K562 (cell line): ENCODE data around the gene RESP18. TPM values are rescaled to one million over a fixed set of nuclear protein-coding genes. Genes with fewer than 3 reads are reported as not detected.

Experiments used
- ADNP ChIP-seq: fragments of 200-800 bp; sonication (Bioruptor generic); IDR thresholded peaks from 2 replicates; pipeline ENCODE4 v1.6.1; 2016; ENCODE audit warnings: missing genetic modification characterization, missing compliant biosample characterization
- CXXC5 ChIP-seq: fragments of 250-450 bp; sonication (Bioruptor Pico); IDR thresholded peaks from 2 replicates; pipeline ENCODE4 v1.8.0; 2022; ENCODE audit warnings: inconsistent platforms, mild to moderate bottlenecking, moderate library complexity
- MAZ ChIP-seq, 2 experiments: fragments of 450-650 bp in 1 of 2; sonication (generic) in 1 of 2; formaldehyde crosslinking; IDR thresholded peaks in 1 of 2; conservative IDR thresholded peaks in 1 of 2; 2 replicates each; pipeline versions ENCODE4 v1.4.0 to v1.5.0; 2020; ENCODE audit warnings: mild to moderate bottlenecking in 1 of 2, missing genetic modification reagents in 1 of 2
- MBD2 ChIP-seq: sonication (generic); IDR thresholded peaks from 2 replicates; pipeline ENCODE4 v1.6.1; 2016; ENCODE audit warnings: low read depth, borderline replicate concordance
- NFRKB ChIP-seq: fragments of 450-650 bp; IDR thresholded peaks from 2 replicates; pipeline ENCODE4 v1.6.1; 2016; ENCODE audit warnings: low read depth
- TBP ChIP-seq: optimal IDR thresholded peaks from 2 replicates; pipeline ENCODE3; 2011; ENCODE audit warnings: low read depth, low read length, improper control_type of control experiment
- TRIM24 ChIP-seq, 2 experiments: fragments of 450-650 bp; IDR thresholded peaks; 2 replicates each; pipeline ENCODE4 v1.6.1; 2016
- ZNF507 ChIP-seq: conservative IDR thresholded peaks from 2 replicates; pipeline ENCODE4 v1.6.1; 2017; ENCODE audit warnings: missing genetic modification characterization, missing compliant biosample characterization
- polyA plus RNA-seq, 8 experiments: library from polyadenylated mRNA; depleted of rRNA in 4 of 8; stranded (reverse) in 5 of 8; unstranded in 3 of 8; fragments of >200 nt; fragmentation: Nextera tagmentation in 2 of 8; fragmentation: Illumina TruSeq in 1 of 8; extraction: Ambion mirVana in 2 of 8; extraction: Trizol in 1 of 8; gene quantifications; 2 replicates each; pipeline versions ENCODE4 v1.2.1 to v1.2.3, GENCODE V29; 2011 to 2014; ENCODE audit warnings: inconsistent platforms in 1 of 8, missing spikeins in 1 of 8
- total RNA-seq, 7 experiments: library from RNA; depleted of rRNA in 6 of 7; stranded (reverse); fragments of >200 nt in 6 of 7; fragmentation: Illumina TruSeq in 2 of 7; extraction: Trizol in 2 of 7; gene quantifications; 2 replicates each; pipeline versions ENCODE4 v1.2.1 to v1.2.3, GENCODE V29; 2011 to 2021; ENCODE audit warnings: low replicate concordance in 1 of 7
- TF ChIP-seq, protein P1 (sequence below): sonication (generic); formaldehyde crosslinking; IDR thresholded peaks from 2 replicates; pipeline ENCODE4 v1.8.0; 2023; ENCODE audit warnings: mild to moderate bottlenecking, missing genetic modification reagents
- TF ChIP-seq, protein P2 (sequence below): fragments of 450-650 bp; IDR thresholded peaks from 2 replicates; pipeline ENCODE4 v1.6.1; 2016; ENCODE audit warnings: low read depth, mild to moderate bottlenecking, moderate library complexity
- TF ChIP-seq, protein P3 (sequence below): fragments of 450-650 bp; IDR thresholded peaks from 2 replicates; pipeline ENCODE4 v1.6.1; 2018; ENCODE audit not compliant: partially characterized antibody
- TF ChIP-seq, protein P4 (sequence below), 2 experiments: IDR thresholded peaks; 2 replicates each; pipeline ENCODE4 v1.6.1; 2011; ENCODE audit warnings: borderline replicate concordance in 1 of 2, control low read depth in 1 of 2, low read depth in 1 of 2, low read length in 1 of 2, mild to moderate bottlenecking in 1 of 2, mixed read lengths in 1 of 2, moderate library complexity in 1 of 2; ENCODE audit not compliant: insufficient read depth in 1 of 2, insufficient read length in 1 of 2, poor library complexity in 1 of 2, severe bottlenecking in 1 of 2; ENCODE audit errors: extremely low read depth in 1 of 2
- TF ChIP-seq, protein P5 (sequence below): fragments of 450-650 bp; formaldehyde crosslinking; IDR thresholded peaks from 2 replicates; pipeline ENCODE4 v1.4.0; 2022; ENCODE audit warnings: missing genetic modification characterization

RESP18 gene
- total and polyA plus RNA-seq, 9 of the 15 experiments (the other 6 are each of a cell fraction or from before 2014, with no cell fraction given) = not detected

DNA sequence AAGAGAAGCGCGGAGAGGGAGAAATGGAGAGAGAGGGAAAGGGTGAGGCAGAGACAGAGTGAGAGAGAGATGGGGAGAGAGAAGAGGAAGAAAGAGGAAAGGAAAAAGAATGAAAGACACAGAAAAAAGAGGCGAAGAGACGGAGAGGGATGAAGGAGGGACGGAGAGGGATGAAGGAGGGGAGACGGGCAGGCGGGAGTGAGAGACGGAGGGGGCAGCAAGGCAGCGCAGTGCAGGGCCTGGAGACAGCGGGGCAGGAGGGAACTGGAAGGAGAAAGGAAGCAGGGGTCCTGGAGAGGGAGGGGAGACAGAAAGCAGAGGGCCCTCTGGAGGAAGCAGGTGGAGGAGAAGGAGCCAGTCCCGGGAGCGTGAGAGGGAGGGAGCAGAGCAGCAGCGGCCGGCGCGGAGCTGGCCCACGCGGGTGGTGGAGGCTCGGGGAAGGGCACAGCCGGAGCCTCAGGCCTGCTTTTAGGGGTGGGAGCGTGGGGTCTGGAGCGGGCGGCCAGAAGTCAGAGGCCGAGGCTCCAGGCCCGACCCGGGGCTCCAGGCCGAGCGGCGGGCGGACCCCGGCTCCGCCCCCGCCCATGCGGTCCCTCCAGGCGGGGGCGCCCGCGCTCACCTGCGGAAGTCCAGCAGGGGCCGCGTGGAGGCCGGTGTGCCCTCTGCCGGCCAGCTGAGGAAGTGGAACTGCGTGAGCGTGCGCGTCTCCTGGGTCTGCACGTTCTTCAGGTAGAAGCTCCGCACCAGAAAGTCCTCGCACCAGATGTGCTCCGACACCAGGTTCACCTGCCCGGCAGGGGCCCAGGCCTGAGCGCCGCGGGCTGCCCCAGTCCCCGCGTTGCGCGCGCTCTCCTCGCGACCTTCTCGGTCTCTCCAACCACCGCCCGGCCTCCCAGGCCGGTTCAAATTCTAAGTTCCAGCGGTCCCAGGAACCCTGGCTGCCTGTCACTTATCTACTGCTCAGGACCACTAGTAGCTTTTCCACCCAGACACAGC is 37.9 kb downstream of the RESP18 start (continued):
- TF ChIP-seq, protein P1, sequence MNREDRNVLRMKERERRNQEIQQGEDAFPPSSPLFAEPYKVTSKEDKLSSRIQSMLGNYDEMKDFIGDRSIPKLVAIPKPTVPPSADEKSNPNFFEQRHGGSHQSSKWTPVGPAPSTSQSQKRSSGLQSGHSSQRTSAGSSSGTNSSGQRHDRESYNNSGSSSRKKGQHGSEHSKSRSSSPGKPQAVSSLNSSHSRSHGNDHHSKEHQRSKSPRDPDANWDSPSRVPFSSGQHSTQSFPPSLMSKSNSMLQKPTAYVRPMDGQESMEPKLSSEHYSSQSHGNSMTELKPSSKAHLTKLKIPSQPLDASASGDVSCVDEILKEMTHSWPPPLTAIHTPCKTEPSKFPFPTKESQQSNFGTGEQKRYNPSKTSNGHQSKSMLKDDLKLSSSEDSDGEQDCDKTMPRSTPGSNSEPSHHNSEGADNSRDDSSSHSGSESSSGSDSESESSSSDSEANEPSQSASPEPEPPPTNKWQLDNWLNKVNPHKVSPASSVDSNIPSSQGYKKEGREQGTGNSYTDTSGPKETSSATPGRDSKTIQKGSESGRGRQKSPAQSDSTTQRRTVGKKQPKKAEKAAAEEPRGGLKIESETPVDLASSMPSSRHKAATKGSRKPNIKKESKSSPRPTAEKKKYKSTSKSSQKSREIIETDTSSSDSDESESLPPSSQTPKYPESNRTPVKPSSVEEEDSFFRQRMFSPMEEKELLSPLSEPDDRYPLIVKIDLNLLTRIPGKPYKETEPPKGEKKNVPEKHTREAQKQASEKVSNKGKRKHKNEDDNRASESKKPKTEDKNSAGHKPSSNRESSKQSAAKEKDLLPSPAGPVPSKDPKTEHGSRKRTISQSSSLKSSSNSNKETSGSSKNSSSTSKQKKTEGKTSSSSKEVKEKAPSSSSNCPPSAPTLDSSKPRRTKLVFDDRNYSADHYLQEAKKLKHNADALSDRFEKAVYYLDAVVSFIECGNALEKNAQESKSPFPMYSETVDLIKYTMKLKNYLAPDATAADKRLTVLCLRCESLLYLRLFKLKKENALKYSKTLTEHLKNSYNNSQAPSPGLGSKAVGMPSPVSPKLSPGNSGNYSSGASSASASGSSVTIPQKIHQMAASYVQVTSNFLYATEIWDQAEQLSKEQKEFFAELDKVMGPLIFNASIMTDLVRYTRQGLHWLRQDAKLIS (CRISPR knock-in tag) = 0 out of 2 replicates have a peak, but pooled peaks have one; percentile 55
- TF ChIP-seq MAZ (CRISPR knock-in tag; conservative IDR thresholded peaks at IDR 0.05 in 1 of 2, IDR thresholded peaks at IDR 0.05 in 1 of 2) (peak; percentile 91 to 94), MBD2 (no peak), TRIM24 (IDR thresholded peaks at IDR 0.05) (no peak), ZNF507 (tag) (no peak), TBP (peak; percentile 57), ADNP (tag) (no peak), CXXC5 (peak; percentile 93), NFRKB (0 out of 2 replicates have a peak, but pooled peaks have one; percentile 18)
- TF ChIP-seq, protein P2, sequence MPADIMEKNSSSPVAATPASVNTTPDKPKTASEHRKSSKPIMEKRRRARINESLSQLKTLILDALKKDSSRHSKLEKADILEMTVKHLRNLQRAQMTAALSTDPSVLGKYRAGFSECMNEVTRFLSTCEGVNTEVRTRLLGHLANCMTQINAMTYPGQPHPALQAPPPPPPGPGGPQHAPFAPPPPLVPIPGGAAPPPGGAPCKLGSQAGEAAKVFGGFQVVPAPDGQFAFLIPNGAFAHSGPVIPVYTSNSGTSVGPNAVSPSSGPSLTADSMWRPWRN = no peak
- TF ChIP-seq, protein P3, sequence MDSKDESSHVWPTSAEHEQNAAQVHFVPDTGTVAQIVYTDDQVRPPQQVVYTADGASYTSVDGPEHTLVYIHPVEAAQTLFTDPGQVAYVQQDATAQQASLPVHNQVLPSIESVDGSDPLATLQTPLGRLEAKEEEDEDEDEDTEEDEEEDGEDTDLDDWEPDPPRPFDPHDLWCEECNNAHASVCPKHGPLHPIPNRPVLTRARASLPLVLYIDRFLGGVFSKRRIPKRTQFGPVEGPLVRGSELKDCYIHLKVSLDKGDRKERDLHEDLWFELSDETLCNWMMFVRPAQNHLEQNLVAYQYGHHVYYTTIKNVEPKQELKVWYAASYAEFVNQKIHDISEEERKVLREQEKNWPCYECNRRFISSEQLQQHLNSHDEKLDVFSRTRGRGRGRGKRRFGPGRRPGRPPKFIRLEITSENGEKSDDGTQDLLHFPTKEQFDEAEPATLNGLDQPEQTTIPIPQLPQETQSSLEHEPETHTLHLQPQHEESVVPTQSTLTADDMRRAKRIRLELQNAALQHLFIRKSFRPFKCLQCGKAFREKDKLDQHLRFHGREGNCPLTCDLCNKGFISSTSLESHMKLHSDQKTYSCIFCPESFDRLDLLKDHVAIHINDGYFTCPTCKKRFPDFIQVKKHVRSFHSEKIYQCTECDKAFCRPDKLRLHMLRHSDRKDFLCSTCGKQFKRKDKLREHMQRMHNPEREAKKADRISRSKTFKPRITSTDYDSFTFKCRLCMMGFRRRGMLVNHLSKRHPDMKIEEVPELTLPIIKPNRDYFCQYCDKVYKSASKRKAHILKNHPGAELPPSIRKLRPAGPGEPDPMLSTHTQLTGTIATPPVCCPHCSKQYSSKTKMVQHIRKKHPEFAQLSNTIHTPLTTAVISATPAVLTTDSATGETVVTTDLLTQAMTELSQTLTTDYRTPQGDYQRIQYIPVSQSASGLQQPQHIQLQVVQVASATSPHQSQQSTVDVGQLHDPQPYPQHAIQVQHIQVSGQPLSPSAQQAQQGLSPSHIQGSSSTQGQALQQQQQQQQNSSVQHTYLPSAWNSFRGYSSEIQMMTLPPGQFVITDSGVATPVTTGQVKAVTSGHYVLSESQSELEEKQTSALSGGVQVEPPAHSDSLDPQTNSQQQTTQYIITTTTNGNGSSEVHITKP = no peak
- TF ChIP-seq, protein P4, sequence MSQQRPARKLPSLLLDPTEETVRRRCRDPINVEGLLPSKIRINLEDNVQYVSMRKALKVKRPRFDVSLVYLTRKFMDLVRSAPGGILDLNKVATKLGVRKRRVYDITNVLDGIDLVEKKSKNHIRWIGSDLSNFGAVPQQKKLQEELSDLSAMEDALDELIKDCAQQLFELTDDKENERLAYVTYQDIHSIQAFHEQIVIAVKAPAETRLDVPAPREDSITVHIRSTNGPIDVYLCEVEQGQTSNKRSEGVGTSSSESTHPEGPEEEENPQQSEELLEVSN (IDR thresholded peaks at IDR 0.05; ENCODE audit: borderline replicate concordance in 1 of 2, extremely low read depth in 1 of 2, insufficient read depth in 1 of 2, insufficient read length in 1 of 2, low read depth in 1 of 2, low read length in 1 of 2, poor library complexity in 1 of 2, severe bottlenecking in 1 of 2) = peak; percentile 54 to 83
- TF ChIP-seq, protein P5, sequence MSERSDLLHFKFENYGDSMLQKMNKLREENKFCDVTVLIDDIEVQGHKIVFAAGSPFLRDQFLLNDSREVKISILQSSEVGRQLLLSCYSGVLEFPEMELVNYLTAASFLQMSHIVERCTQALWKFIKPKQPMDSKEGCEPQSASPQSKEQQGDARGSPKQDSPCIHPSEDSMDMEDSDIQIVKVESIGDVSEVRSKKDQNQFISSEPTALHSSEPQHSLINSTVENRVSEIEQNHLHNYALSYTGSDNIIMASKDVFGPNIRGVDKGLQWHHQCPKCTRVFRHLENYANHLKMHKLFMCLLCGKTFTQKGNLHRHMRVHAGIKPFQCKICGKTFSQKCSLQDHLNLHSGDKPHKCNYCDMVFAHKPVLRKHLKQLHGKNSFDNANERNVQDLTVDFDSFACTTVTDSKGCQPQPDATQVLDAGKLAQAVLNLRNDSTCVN = peak; percentile 80
